HAP-1 (cell line): ENCODE measurements around the gene ARCN1.

Source experiments
- DNase-seq, 2 experiments: peaks; one replicate each; pipeline ENCODE4 v3.0.0-alpha.2; 2016 to 2020; ENCODE audit warnings: low spot score in 2 of 2
- H3K27me3 ChIP-seq: fragments of 250-450 bp; sonication (Bioruptor Pico); 2 replicates; pipeline ENCODE4 v1.5.1; 2020; ENCODE audit warnings: low read depth, mild to moderate bottlenecking, moderate library complexity
- H3K36me3 ChIP-seq: fragments of 250-450 bp; sonication (Bioruptor Pico); replicated peaks from 2 replicates; pipeline ENCODE4 v1.5.1; 2020; ENCODE audit warnings: mild to moderate bottlenecking
- H3K4me1 ChIP-seq: fragments of 250-450 bp; sonication (Bioruptor Pico); 2 replicates; pipeline ENCODE4 v1.5.1; 2020; ENCODE audit warnings: mild to moderate bottlenecking
- H3K4me3 ChIP-seq: fragments of 250-450 bp; sonication (Bioruptor Pico); 2 replicates; pipeline ENCODE4 v1.5.1; 2020; ENCODE audit warnings: mild to moderate bottlenecking, moderate library complexity
- H3K9me3 ChIP-seq: fragments of 250-450 bp; sonication (Bioruptor Pico); 2 replicates; pipeline ENCODE4 v1.5.1; 2020; ENCODE audit warnings: mild to moderate bottlenecking, moderate library complexity
- in situ Hi-C: fragments of 300-500 bp; cut with MboI; formaldehyde crosslinking; loops from 3 replicates; pipeline ENCODE4 v1.14.3; 2020; ENCODE audit warnings: low sequenced_read_pairs, inconsistent platforms, mixed read lengths

ARCN1 gene

GRCh38 chr11:118625036-118625690 lies 53.0 kb downstream of the ARCN1 start:
- Histone ChIP-seq H3K36me3 (peaks cover 7% of the 10 kb centered on the region), H3K4me1 (peaks cover 11% of the 10 kb centered on the region), H3K9me3 (no peaks in the 10 kb centered on the region), H3K27me3 (no peaks in the 10 kb centered on the region), H3K4me3 (no peak overlapping the region)
- no peak for DNase-seq
- in situ Hi-C loops: no loop called here

- H3K4me1 ChIP-seq: peaks cover 6% of the 10 kb centered on the region
- DNase-seq: no peak
- peaks cover 7% of the 10 kb centered on the region for H3K36me3 ChIP-seq
- no peaks in the 10 kb centered on the region for H3K27me3 ChIP-seq
- no peaks in the 10 kb centered on the region for H3K9me3 ChIP-seq
- H3K4me3 ChIP-seq: no peak overlapping the region
- in situ Hi-C loops: no loop called here
These were observed 53.8 kb downstream of the ARCN1 start for GRCh38 chr11:118625976-118626375.

DNA sequence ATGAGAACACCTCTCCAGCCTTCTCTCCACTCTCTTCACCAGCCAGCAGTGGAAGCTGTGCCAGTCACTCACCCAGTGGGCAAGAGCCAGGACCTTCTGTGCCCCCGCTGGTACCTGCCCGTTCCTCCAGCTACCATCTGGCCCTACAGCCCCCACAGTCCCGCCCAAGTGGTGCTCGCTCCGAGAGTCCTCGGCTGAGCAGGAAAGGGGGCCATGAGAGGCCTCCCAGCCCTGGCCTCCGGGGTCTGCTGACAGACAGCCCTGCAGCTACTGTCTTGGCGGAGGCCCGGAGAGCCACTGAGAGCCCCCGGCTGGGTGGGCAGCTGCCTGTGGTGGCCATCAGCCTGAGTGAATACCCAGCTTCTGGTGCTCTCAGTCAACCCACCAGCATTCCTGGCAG lies 55.4 kb downstream of the ARCN1 start:
- in situ Hi-C loops: no loop called here
- DNase-seq: no peak
- no peaks in the 10 kb centered on the region for H3K27me3 ChIP-seq
- H3K4me1 ChIP-seq: no peaks in the 10 kb centered on the region
- peaks cover 7% of the 10 kb centered on the region for H3K36me3 ChIP-seq
- H3K9me3 ChIP-seq: no peaks in the 10 kb centered on the region
- H3K4me3 ChIP-seq: no peak overlapping the region

DNA sequence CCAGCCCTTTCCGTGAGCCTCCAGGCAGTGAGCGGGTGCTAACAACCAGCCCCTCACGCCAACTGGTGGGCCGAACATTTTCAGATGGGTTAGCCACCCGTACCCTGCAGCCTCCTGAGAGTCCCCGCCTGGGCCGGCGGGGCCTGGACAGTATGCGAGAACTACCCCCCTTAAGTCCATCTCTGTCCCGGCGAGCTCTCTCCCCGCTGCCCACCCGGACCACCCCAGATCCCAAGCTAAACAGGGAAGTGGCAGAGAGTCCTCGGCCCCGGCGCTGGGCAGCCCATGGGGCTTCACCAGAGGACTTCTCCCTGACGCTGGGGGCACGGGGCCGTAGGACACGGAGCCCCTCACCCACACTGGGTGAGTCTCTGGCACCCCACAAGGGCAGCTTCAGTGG lies 55.8 kb downstream of the ARCN1 start:
- H3K36me3 ChIP-seq: peaks cover 7% of the 10 kb centered on the region

GRCh38 chr11:118628432-118628831 lies 56.2 kb downstream of the ARCN1 start:
- Histone ChIP-seq H3K4me1 (no peaks in the 10 kb centered on the region), H3K36me3 (peaks cover 7% of the 10 kb centered on the region), H3K9me3 (no peaks in the 10 kb centered on the region), H3K4me3 (no peak overlapping the region), H3K27me3 (no peaks in the 10 kb centered on the region)
- DNase-seq: no peak
- in situ Hi-C loops: no loop called here

More for the DNA sequence above, 55.8 kb downstream of the ARCN1 start:
- no peak overlapping the region for H3K4me3 ChIP-seq
- H3K9me3 ChIP-seq: no peaks in the 10 kb centered on the region
- in situ Hi-C loops: no loop called here
- no peak for DNase-seq
- H3K27me3 ChIP-seq: no peaks in the 10 kb centered on the region
- H3K4me1 ChIP-seq: no peaks in the 10 kb centered on the region

DNA sequence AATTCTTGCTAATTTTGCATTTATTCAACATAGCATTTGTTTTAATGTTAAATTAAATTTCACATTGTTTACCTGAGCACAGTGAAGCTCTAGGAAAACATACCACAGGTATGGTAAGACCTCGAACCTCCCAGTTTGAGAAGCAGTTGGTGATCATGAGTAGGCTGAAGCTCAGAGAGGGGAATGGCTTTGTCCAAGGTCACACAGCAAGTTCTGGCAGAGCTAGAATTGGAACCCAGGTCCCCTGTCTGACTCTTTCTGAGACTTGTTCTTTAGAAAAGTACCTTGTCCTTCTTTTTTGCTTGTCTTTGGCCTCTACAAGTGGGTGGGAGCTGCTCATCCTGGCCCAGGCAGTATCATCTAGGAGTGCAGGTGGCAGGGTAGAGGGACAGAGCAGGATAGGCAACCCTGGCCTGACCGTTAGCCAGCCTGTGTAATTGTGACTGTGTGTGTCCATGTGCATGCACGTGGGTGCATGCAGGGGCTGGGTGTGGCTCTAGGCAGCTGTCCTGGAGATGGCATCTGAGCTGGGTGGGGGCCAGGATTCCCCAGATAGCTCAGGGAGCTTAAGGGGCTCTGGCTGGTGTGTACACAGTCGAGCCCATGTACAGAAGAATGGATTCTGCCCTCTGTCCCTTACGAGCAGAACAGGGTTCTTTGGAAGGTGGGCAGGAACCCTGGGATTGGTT lies 56.8 kb downstream of the ARCN1 start:
- Histone ChIP-seq H3K4me3 (no peak overlapping the region), H3K4me1 (no peaks in the 10 kb centered on the region), H3K9me3 (no peaks in the 10 kb centered on the region), H3K27me3 (no peaks in the 10 kb centered on the region), H3K36me3 (peaks cover 7% of the 10 kb centered on the region)
- DNase-seq: no peak
- in situ Hi-C loops: no loop called here

GRCh38 chr11:118629761-118630661 lies 57.8 kb downstream of the ARCN1 start:
- no peaks in the 10 kb centered on the region for H3K4me1 ChIP-seq
- no peak for DNase-seq
- H3K27me3 ChIP-seq: no peaks in the 10 kb centered on the region
- no peak overlapping the region for H3K4me3 ChIP-seq
- in situ Hi-C loops: no loop called here
- H3K36me3 ChIP-seq: peaks cover 6% of the 10 kb centered on the region
- H3K9me3 ChIP-seq: no peaks in the 10 kb centered on the region

DNA sequence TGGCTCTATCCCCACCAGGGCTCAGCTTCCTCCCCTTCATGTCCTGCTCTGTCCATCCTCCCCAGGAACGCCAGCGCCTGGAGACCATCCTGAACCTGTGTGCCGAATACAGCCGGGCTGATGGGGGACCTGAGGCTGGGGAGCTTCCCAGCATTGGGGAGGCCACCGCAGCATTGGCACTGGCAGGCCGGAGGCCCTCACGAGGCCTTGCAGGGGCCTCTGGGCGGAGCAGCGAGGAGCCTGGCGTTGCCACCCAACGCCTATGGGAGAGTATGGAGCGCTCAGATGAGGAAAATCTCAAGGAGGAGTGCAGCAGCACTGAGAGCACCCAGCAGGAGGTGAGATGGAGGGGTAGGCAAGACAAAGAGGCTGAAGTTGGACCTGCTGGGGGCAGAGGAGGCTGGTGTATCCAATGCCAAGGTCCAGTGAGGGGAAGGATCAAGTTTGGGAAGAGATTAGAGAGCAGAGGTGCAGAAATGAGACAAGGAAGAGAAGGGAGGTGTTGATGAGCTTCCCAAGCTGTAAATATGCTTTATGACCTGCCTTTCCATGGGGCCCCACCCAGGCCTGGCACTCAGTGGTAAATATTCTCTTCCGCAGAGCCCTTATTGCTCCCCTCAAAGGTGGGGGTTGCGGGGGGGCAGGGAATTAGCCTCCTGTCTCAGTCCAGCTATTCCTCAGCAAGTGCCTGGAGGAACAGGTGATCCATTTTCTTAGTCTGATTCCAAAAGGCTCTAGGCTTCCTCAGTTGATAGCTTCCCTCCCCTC lies 59.1 kb downstream of the ARCN1 start:
- Histone ChIP-seq H3K4me1 (no peaks in the 10 kb centered on the region), H3K36me3 (peaks cover 5% of the 10 kb centered on the region), H3K9me3 (no peaks in the 10 kb centered on the region), H3K4me3 (no peak overlapping the region), H3K27me3 (no peaks in the 10 kb centered on the region)
- in situ Hi-C loops: no loop called here
- no peak for DNase-seq

GRCh38 chr11:118632577-118633318 lies 60.5 kb downstream of the ARCN1 start:
- Histone ChIP-seq H3K9me3 (no peaks in the 10 kb centered on the region), H3K4me1 (no peaks in the 10 kb centered on the region), H3K36me3 (peaks cover 5% of the 10 kb centered on the region; the same call in 1 of the 2 replicates), H3K4me3 (no peak overlapping the region), H3K27me3 (no peaks in the 10 kb centered on the region)
- DNase-seq: no peak
- in situ Hi-C loops: no loop called here

- Histone ChIP-seq H3K27me3 (no peaks in the 10 kb centered on the region), H3K9me3 (no peaks in the 10 kb centered on the region), H3K4me3 (no peak overlapping the region), H3K4me1 (no peaks in the 10 kb centered on the region), H3K36me3 (peaks cover 5% of the 10 kb centered on the region; the same call in 1 of the 2 replicates)
- in situ Hi-C loops: no loop called here
- DNase-seq: no peak
These were observed 61.1 kb downstream of the ARCN1 start for GRCh38 chr11:118633319-118633690.

GRCh38 chr11:118633979-118634378 lies 61.8 kb downstream of the ARCN1 start:
- no peaks in the 10 kb centered on the region for H3K4me1 ChIP-seq
- H3K9me3 ChIP-seq: no peaks in the 10 kb centered on the region
- peaks cover 2% of the 10 kb centered on the region; the same call in 1 of the 2 replicates for H3K36me3 ChIP-seq
- DNase-seq: no peak
- no peak overlapping the region for H3K4me3 ChIP-seq
- no peaks in the 10 kb centered on the region for H3K27me3 ChIP-seq
- in situ Hi-C loops: no loop called here

DNA sequence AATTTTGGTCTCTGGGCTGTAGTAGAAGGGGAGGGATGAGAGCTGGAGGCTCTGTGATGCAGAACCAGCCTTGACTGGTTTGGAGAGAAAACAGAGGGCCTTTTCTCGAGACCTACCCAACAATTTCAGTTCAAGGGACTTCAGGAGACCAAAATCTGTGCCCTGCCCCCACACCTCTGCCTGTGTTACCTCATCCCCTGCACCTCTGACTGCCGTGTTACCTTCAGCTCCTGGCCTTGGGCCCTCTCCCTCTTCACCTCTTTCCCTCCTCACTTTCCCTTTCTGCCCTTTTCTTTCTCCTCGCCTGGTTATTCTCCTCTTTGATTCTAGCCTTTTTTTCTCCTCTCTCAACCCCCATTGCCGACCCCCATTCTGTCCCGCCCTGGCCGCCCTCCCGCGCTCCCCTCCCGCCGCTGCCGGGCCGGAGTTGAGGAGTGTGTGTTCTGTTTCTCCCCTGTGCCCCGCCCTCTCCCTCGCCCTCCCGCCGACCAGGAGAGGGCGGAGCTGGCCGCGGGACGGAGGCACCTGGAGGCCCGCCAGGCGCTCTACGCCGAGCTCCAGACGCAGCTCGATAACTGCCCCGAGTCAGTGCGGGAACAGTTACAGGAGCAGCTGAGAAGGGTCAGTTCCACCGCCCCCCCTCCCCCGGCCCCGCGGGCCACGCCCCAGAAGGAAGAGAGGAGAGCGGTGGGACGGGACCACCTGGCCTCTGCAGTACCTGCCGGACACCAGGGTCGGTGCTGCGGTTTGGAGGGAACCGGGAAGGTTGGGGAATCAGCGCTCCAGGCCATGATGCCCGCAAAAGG lies 62.4 kb downstream of the ARCN1 start:
- 0 out of 2 replicates have a peak, but pooled peaks cover 2% of the 10 kb centered on the region for H3K36me3 ChIP-seq
- H3K4me1 ChIP-seq: no peaks in the 10 kb centered on the region
- H3K9me3 ChIP-seq: no peaks in the 10 kb centered on the region
- no peaks in the 10 kb centered on the region for H3K27me3 ChIP-seq
- in situ Hi-C loops: no loop called here
- no peak overlapping the region for H3K4me3 ChIP-seq
- DNase-seq: no peak
